Bronchial epithelial cell (primary cell): ENCODE measurements around the gene ZEB1. TPM values are rescaled to one million over a fixed set of nuclear protein-coding genes. Genes with fewer than 3 reads are reported as not detected.
"Not testable (repeated sequence)": the region's sequence is repeated elsewhere in the genome, so short reads cannot be mapped to it uniquely, and the experiment has no call there.

Source experiments
- DNase-seq: peaks from one replicate; pipeline ENCODE4 v3.0.0-alpha.2; 2010; ENCODE audit warnings: low read depth
- FAIRE-seq: peaks from 2 replicates; lab custom pipeline; 2011; peaks lifted over from hg19 to GRCh38; lab: Jason Lieb, UNC
- H3K27me3 ChIP-seq: 2 replicates; pipeline ENCODE4 v1.5.1; 2011; ENCODE audit warnings: low read length; ENCODE audit not compliant: control insufficient read depth, insufficient read depth
- H3K36me3 ChIP-seq: 2 replicates; pipeline ENCODE4 v1.5.1; 2011; ENCODE audit warnings: low read length; ENCODE audit not compliant: control insufficient read depth, insufficient read depth
- H3K4me3 ChIP-seq: 2 replicates; pipeline ENCODE4 v1.5.1; 2011; ENCODE audit warnings: mild to moderate bottlenecking, low read depth, low read length, control low read depth
- CTCF ChIP-seq: IDR thresholded peaks from 2 replicates; pipeline ENCODE4 v1.5.1; 2011; ENCODE audit warnings: mild to moderate bottlenecking, moderate library complexity, low read length, control low read depth, inconsistent platforms; ENCODE audit not compliant: insufficient read depth, severe bottlenecking
- total RNA-seq: library from RNA; depleted of rRNA; stranded (reverse); fragments of >200 nt; gene quantifications from 2 replicates; pipeline ENCODE4 v1.2.1, GENCODE V29; 2014

The ZEB1 gene
- total RNA-seq, 1 donor from 2014 or later: 2.6 TPM

DNA sequence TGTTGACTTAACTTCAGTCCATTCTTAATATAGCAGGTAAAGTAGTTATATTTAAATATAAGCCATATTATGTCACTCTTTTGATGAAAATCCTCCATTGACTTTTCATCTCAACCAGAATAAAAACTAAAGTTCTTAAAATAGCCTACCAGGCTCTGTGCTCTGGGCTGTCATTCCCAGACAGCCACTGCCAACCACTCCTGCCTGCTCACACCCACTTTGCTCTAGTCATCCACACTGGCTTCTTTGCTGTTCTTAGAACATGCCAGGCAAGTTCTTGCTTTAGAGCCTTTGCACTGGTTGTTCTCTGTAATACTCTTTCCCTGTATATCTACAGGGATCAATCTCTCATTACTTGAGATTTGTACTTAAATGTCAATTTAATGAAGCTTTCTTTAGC, 80.6 kb downstream of the ZEB1 start:
- Histone ChIP-seq H3K27me3 (no peaks in the 10 kb centered on the region), H3K36me3 (no peaks in the 10 kb centered on the region), H3K4me3 (no peak overlapping the region)
- DNase-seq: peak; percentile 29
- no peak for FAIRE-seq
- no peak for TF ChIP-seq CTCF

- Histone ChIP-seq H3K4me3 (no peak overlapping the region), H3K27me3 (no peaks in the 10 kb centered on the region), H3K36me3 (no peaks in the 10 kb centered on the region)
- FAIRE-seq (no peak), DNase-seq (peak; percentile 23)
- no peak for TF ChIP-seq CTCF
Observed at GRCh38 chr10:31401287-31401686, 82.3 kb downstream of the ZEB1 start.

DNA sequence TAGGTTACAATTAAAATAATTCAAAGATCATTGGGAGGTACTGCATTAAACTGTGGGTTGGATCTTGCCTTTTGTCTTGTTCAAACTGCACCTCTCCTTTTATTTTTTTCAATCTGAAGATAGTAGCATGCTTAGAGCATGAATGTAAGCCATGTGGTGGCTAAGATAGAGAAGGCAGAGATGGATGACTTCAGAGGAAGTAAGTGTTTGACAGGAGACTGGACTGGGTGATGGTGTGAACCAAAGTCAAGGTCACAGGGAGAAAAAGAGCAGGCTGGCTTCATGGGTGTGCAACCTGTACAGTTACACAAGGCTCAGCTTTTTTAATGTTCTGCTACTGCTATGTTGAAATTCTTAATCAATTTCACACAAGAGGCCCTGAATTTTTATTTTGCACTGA, 85.6 kb downstream of the ZEB1 start:
- no peaks in the 10 kb centered on the region for H3K36me3 ChIP-seq
- H3K4me3 ChIP-seq: no peak overlapping the region
- no peaks in the 10 kb centered on the region for H3K27me3 ChIP-seq
- DNase-seq: no peak
- no peak for FAIRE-seq
- TF ChIP-seq CTCF: no peak

GRCh38 chr10:31405829-31406228, 86.8 kb downstream of the ZEB1 start:
- H3K36me3 ChIP-seq, H3K27me3 ChIP-seq, H3K4me3 ChIP-seq, DNase-seq, FAIRE-seq: not testable (repeated sequence)

- not testable (repeated sequence) for H3K27me3 ChIP-seq, H3K36me3 ChIP-seq, FAIRE-seq, H3K4me3 ChIP-seq, DNase-seq
Observed at GRCh38 chr10:31412397-31412796, 93.4 kb downstream of the ZEB1 start.

DNA sequence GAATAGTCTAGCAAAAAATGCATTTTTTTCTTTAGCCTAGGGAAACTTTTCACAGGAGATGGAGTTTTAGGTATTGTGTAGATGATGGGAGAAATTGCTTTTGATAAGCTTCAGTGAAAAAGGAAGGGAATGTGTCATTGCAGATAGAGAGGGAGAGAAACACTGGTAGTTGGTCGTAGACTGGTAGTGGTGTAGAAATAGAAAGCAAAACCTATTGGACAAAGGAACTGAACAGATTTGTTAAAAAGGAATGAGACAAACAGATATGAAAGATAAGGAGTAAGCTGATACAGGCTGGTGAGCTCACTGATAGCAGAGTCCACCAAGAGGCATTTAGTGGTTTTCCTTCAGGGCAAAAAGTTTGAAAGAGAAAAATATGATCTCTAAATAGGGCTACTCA, 94.3 kb downstream of the ZEB1 start:
- no peak for TF ChIP-seq CTCF
- DNase-seq (no peak), FAIRE-seq (no peak)

GRCh38 chr10:31418481-31418880, 99.5 kb downstream of the ZEB1 start:
- no peak for DNase-seq
- no peaks in the 10 kb centered on the region for H3K27me3 ChIP-seq
- H3K36me3 ChIP-seq: no peaks in the 10 kb centered on the region
- no peak for FAIRE-seq
- no peak for TF ChIP-seq CTCF
- H3K4me3 ChIP-seq: no peak overlapping the region

More for the DNA sequence above, 94.3 kb downstream of the ZEB1 start:
- Histone ChIP-seq H3K36me3 (no peaks in the 10 kb centered on the region), H3K4me3 (no peak overlapping the region), H3K27me3 (no peaks in the 10 kb centered on the region)
